Measurements from ENCODE around the gene PTPRN2.
A peak's percentile ranks its signal among the peaks of the same experiment; 100 is the strongest.

The PTPRN2 gene

DNA sequence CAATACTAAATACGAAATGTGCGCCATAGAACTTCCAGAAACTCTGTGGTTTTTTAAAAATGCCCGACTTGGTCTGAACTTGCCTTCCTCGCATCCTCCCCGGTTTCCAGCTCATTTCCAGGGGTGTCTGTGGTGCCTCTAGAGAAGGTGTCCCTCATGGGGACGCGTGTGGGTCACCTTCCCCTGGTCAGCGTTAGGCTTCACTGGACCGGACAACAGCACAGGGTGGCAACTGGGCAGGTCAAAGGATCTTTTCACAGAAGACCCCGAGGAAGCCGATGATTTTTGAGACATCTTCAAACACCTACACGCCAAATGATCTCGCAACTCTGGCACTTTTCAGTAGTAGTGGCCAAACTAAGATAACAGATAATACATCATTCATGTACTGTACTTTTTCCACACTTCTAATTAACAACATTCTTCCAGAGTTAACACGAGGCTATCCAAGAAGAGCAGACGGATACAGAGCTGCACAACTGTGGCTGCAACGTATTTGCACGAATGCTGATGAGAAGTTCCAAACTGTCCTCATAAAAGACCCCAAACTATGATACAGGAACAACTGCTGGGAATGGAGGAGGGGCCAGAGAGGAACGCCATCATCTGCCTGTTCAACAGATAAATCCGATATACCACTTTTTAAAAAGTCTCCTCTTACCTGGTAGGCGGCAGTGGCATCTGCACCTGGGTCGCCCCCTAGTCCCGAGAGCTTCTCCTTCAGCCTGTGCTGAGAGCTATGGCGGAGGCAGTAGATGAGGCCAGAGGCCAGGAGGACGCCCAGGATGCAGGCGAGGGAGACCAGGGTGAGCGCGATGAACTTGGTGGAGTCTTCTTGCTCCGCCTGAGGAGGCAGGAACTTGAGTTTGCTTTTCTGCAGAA, 905.3 kb downstream of the PTPRN2 start:
- no peak overlapping the region for H3K27ac Mint-ChIP-seq
- no peak for ATAC-seq (replicated peaks)
- no peak overlapping the region for H3K4me3 Mint-ChIP-seq

GRCh38 chr7:157679607-157680006, 908.0 kb downstream of the PTPRN2 start:
- Mint-ChIP-seq H3K27me3 (peaks cover 91 to 97% of the 10 kb centered on the region in 2 donors), H3K27ac (no peak overlapping the region), H3K36me3 (ENCODE audit: insufficient read depth) (no peaks in the 10 kb centered on the region), H3K4me3 (no peak overlapping the region), H3K9me3 (no peaks in the 10 kb centered on the region), H3K4me1 (ENCODE audit: low read depth in 2 of 2) (peaks cover 4 to 8% of the 10 kb centered on the region in 2 donors)
- DNase-seq (no peak), ATAC-seq (replicated peaks) (no peak)

More for the DNA sequence above, 905.3 kb downstream of the PTPRN2 start:
- no peak for DNase-seq
- peaks cover 0 to 3% of the 10 kb centered on the region in 2 donors for H3K4me1 Mint-ChIP-seq (ENCODE audit: low read depth in 2 of 2)
- H3K27me3 Mint-ChIP-seq: peaks cover 79 to 89% of the 10 kb centered on the region in 2 donors
- H3K9me3 Mint-ChIP-seq: no peaks in the 10 kb centered on the region
- H3K36me3 Mint-ChIP-seq (ENCODE audit: insufficient read depth): no peaks in the 10 kb centered on the region

GRCh38 chr7:157678501-157678900, 909.1 kb downstream of the PTPRN2 start:
- peaks cover 91 to 100% of the 10 kb centered on the region in 2 donors for H3K27me3 Mint-ChIP-seq
- no peak for DNase-seq
- no peaks in the 10 kb centered on the region for H3K9me3 Mint-ChIP-seq
- H3K27ac Mint-ChIP-seq: no peak overlapping the region
- no peak overlapping the region for H3K4me3 Mint-ChIP-seq
- H3K36me3 Mint-ChIP-seq (ENCODE audit: insufficient read depth): no peaks in the 10 kb centered on the region
- ATAC-seq (replicated peaks): no peak
- H3K4me1 Mint-ChIP-seq (ENCODE audit: low read depth in 2 of 2): peaks cover 4 to 5% of the 10 kb centered on the region in 2 donors

- Mint-ChIP-seq H3K4me3 (no peak overlapping the region), H3K36me3 (ENCODE audit: insufficient read depth) (no peaks in the 10 kb centered on the region), H3K27ac (no peak overlapping the region), H3K9me3 (no peaks in the 10 kb centered on the region), H3K4me1 (ENCODE audit: low read depth in 2 of 2) (peaks cover 4 to 5% of the 10 kb centered on the region in 2 donors), H3K27me3 (peaks cover 77 to 100% of the 10 kb centered on the region in 2 donors)
- no peak for DNase-seq
- ATAC-seq (replicated peaks): no peak
Observed at GRCh38 chr7:157676456-157677255, 911.0 kb downstream of the PTPRN2 start.

- Mint-ChIP-seq H3K9me3 (no peaks in the 10 kb centered on the region), H3K4me3 (no peak overlapping the region), H3K27me3 (peaks cover 77 to 100% of the 10 kb centered on the region in 2 donors), H3K4me1 (ENCODE audit: low read depth in 2 of 2) (peaks cover 4 to 5% of the 10 kb centered on the region in 2 donors), H3K36me3 (ENCODE audit: insufficient read depth) (no peaks in the 10 kb centered on the region), H3K27ac (no peak overlapping the region)
- no peak for ATAC-seq (replicated peaks)
- DNase-seq: no peak
Observed at GRCh38 chr7:157676001-157676400, 911.6 kb downstream of the PTPRN2 start.

DNA sequence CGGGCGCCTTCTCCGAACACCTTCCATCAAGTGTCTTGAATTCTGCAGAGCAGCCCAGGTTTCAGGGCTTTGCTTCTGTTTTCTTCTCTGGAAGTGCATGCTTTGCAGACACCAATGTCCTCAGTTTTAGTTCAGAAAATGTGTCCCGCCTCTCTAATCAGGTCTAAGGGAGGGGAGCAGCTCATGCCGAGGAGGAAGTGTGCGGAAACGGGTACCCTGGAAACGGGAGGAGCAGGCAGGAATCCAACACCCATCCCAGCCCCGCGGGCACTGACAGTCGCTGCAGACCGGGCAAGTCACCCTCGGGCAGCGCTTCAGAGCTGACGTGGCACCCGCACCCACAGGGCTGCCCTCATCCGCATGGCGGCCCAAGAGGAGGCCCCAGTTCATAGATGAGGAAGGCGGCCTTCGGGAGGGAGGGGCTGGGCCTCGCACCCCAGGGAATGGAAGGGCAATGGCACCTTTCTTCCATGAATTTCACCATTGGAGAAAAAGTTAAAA, 912.1 kb downstream of the PTPRN2 start:
- Mint-ChIP-seq H3K27me3 (peaks cover 77 to 100% of the 10 kb centered on the region in 2 donors), H3K4me1 (ENCODE audit: low read depth in 2 of 2) (peaks cover 4 to 5% of the 10 kb centered on the region in 2 donors), H3K36me3 (ENCODE audit: insufficient read depth) (no peaks in the 10 kb centered on the region), H3K9me3 (no peaks in the 10 kb centered on the region), H3K4me3 (no peak overlapping the region), H3K27ac (no peak overlapping the region)
- no peak for ATAC-seq (replicated peaks)
- no peak for DNase-seq

DNA sequence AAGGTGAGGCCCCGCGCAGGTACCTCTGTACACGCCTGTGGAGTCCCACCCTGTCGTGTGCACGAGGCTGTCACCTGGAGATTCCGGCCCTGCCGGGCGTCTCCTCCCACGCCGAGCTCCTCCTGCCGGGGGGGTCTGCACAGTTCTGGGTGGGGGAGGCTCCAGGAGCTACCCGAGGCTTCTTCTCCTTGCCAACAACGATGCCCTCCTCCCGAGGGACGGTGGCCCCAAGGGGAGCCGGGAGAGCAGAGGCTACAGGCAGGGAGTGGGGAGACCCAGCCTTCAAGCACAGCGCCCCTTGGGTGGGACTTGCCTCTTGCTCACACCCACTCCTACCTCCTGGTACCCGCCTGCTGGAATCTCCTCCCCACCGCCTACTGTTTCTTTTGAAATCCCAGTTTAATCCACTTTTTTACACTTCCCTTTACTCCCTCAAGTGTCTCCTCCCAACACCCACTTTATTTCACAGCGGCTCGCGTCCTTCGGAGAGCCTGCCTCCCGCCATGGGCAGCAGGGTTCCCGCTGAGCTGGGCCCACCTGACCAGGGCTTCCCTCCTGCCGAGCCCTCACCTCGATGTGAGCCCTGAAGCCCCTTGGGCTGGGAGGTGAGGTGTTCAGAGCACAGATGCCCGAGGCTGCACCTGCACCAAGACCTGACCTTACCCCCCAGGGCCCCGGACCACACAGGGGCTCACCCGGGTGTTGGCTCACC, 912.8 kb downstream of the PTPRN2 start:
- H3K27me3 Mint-ChIP-seq: peaks cover 77 to 100% of the 10 kb centered on the region in 2 donors

GRCh38 chr7:157674027-157674714, 913.5 kb downstream of the PTPRN2 start:
- H3K27me3 Mint-ChIP-seq: peaks cover 79 to 100% of the 10 kb centered on the region in 2 donors
- no peak overlapping the region for H3K27ac Mint-ChIP-seq
- DNase-seq (no peak), ATAC-seq (replicated peaks) (no peak)
- no peak overlapping the region for H3K4me3 Mint-ChIP-seq
- no peaks in the 10 kb centered on the region for H3K9me3 Mint-ChIP-seq
- peaks cover 4 to 5% of the 10 kb centered on the region in 2 donors for H3K4me1 Mint-ChIP-seq (ENCODE audit: low read depth in 2 of 2)
- no peaks in the 10 kb centered on the region for H3K36me3 Mint-ChIP-seq (ENCODE audit: insufficient read depth)

More for the DNA sequence above, 912.8 kb downstream of the PTPRN2 start:
- Mint-ChIP-seq H3K27ac (peak overlapping the region in 1 of 2 donors; percentile 81), H3K4me3 (no peak overlapping the region), H3K4me1 (ENCODE audit: low read depth in 2 of 2) (peaks cover 4 to 5% of the 10 kb centered on the region in 2 donors), H3K36me3 (ENCODE audit: insufficient read depth) (no peaks in the 10 kb centered on the region), H3K9me3 (no peaks in the 10 kb centered on the region)
- no peak for ATAC-seq (replicated peaks)
- DNase-seq: no peak

DNA sequence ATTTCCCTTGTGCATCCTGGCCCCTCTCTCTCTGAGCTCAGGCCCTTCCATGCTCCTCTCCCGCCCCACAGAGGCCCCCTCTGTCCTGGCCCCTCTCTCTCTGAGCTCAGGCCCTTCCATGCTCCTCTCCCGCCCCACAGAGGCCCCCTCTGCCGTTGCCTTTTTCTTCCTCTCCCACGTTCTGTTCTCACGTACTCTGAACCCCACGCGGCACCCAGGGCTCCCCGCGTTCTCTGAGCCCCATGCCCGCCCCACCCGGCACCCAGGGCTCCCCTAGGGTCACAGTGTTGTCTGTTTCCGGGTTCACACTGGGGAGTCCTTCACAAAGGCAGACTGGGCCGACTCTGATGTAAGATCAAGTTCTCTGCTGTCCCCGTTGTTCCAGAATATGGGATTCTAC, 914.0 kb downstream of the PTPRN2 start:
- ATAC-seq (replicated peaks) (no peak), DNase-seq (no peak)
- Mint-ChIP-seq H3K9me3 (no peaks in the 10 kb centered on the region), H3K36me3 (ENCODE audit: insufficient read depth) (no peaks in the 10 kb centered on the region), H3K27me3 (peaks cover 73 to 100% of the 10 kb centered on the region in 2 donors), H3K4me1 (ENCODE audit: low read depth in 2 of 2) (peaks cover 4 to 8% of the 10 kb centered on the region in 2 donors), H3K4me3 (no peak overlapping the region), H3K27ac (no peak overlapping the region)

GRCh38 chr7:157671358-157672255, 916.0 kb downstream of the PTPRN2 start:
- peaks cover 0 to 6% of the 10 kb centered on the region in 2 donors for H3K4me1 Mint-ChIP-seq (ENCODE audit: low read depth in 2 of 2)
- ATAC-seq (replicated peaks) (no peak), DNase-seq (no peak)
- H3K27me3 Mint-ChIP-seq: peaks cover 58 to 92% of the 10 kb centered on the region in 2 donors
- no peak overlapping the region for H3K27ac Mint-ChIP-seq
- H3K36me3 Mint-ChIP-seq (ENCODE audit: insufficient read depth): no peaks in the 10 kb centered on the region
- no peak overlapping the region for H3K4me3 Mint-ChIP-seq
- no peaks in the 10 kb centered on the region for H3K9me3 Mint-ChIP-seq

DNA sequence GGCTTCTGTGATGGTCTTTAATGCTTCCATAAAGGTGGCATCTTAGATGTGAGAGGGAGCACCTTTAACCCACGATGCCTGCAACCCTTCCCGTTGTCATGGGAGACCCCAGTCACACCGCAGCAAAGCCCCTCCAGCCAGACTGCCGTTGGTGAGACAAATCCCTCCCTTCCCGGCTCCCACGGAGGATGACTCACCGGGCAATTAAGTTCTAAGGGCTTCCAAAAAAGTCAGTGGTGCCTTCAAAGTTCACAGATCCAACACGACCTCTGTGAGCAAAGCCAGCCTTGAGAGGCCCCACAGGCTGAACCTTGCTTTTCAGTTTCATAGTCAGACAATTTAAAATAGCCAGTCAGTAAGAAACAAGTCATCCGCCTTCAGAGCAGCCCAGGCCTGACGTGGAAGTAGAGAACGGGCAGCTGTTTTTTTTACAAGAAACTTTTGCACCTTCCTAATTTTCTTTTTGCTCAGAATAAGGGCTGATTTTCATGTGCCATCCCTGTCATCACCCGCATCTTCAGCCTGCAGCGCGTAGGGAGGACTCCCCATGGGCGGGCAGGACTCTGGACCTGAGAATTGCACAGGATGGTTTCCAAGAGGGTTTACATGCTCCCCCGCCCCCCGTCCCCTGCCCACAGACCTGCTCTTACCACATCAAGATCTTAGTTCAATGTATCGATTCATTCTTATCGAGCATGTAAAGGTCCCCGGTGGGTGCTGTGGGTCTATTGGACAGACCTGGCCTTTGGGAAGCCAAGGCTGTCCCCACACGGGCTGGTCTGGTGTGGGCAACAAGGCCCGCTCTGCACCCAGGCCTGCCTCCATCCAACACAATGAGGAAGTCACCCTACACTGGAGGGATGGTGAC, 916.9 kb downstream of the PTPRN2 start:
- Mint-ChIP-seq H3K36me3 (ENCODE audit: insufficient read depth) (no peaks in the 10 kb centered on the region), H3K4me3 (no peak overlapping the region), H3K9me3 (no peaks in the 10 kb centered on the region), H3K27ac (no peak overlapping the region), H3K27me3 (peaks cover 50 to 84% of the 10 kb centered on the region in 2 donors), H3K4me1 (ENCODE audit: low read depth in 2 of 2) (peaks cover 0 to 5% of the 10 kb centered on the region in 2 donors)
- no peak for DNase-seq
- ATAC-seq (replicated peaks): no peak

Measured in effector memory CD8-positive, alpha-beta T cell (primary cell).